ENCODE results near the gene JMY.

JMY gene

DNA sequence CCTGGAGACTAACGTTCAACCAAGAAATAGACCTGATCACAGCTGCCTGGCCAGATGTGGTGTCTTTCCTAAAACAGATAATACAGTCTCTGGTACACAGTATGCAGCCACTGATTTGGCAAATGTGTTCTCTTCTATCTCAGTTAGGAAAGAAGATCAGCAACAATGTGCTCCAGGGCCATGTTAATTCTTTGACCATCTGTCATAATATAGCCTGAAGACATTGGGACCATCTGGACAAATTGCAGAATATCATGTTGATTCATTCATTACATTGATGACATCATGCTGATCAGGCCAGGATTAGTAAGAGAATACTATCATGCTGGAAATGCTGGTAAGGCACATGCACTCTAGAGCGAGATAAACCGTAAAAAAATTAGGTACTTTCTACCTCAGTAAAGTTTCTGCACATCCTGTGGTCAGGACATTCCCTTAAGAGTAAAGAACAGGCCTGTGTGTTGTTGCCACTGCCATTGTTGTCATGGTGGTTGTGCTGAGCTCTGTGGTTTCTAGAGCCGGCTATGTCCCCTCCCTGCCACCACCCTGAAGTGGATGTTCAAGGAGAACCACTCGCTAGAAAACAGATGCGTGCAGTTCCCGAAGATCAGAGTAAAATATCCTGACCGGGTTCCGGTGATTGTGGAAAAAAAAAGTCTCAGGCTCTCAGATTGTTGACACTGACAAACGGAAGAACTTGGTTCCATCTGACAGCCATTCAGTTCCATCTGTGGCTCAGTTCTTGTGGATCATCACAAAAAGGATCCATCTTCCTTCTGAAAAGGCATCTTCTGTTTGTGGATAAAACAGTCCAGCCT lies 6.4 kb upstream of the JMY start:
- Histone ChIP-seq H3K36me3 (ENCODE audit: insufficient read depth, low read length) (no peaks in the 10 kb centered on the region), H3K9ac (ENCODE audit: insufficient read length) (no peak overlapping the region), H3K27ac (no peak overlapping the region), H3K9me3 (ENCODE audit: low read depth, low read length) (no peaks in the 10 kb centered on the region), H3K4me3 (no peak overlapping the region)
- no peak for TF ChIP-seq POLR2AphosphoS5 (IDR thresholded peaks at IDR 0.05; ENCODE audit: borderline replicate concordance, low read depth, low read length)
- TF ChIP-seq EZH2 (IDR thresholded peaks at IDR 0.05): no peak
- TF ChIP-seq FOXP2 (optimal IDR thresholded peaks at IDR 0.05; ENCODE audit: control extremely low read depth, extremely low read length, insufficient read depth): no peak
- no peak for DNase-seq (ENCODE audit: low read depth, low spot score)

DNA sequence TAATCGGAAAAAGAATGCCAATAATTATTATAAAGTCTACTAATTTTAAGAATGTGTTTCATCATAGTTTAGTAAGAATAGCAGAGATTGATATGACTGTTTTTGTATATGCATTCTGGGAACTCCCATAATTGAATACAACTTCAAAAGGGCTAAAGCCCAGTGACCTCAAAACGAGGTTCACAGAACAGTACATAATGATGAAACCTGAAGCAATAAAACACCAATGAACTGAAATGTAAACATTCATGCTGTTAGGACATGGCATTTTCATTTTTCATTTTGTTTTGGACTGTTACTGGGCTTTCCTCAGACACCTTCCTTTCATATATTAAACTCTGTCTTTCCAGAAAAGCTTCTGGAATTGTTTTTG lies 684 bp upstream of the JMY start:
- Histone ChIP-seq H3K9ac (ENCODE audit: insufficient read length) (peak overlapping the region; percentile 93), H3K36me3 (ENCODE audit: insufficient read depth, low read length) (no peaks in the 10 kb centered on the region), H3K9me3 (ENCODE audit: low read depth, low read length) (no peaks in the 10 kb centered on the region), H3K4me3 (peak overlapping the region; percentile 99), H3K27ac (no peak overlapping the region)
- DNase-seq (ENCODE audit: low read depth, low spot score): no peak
- TF ChIP-seq POLR2AphosphoS5 (IDR thresholded peaks at IDR 0.05; ENCODE audit: borderline replicate concordance, low read depth, low read length) (no peak), FOXP2 (optimal IDR thresholded peaks at IDR 0.05; ENCODE audit: control extremely low read depth, extremely low read length, insufficient read depth) (no peak), EZH2 (IDR thresholded peaks at IDR 0.05) (no peak)

DNA sequence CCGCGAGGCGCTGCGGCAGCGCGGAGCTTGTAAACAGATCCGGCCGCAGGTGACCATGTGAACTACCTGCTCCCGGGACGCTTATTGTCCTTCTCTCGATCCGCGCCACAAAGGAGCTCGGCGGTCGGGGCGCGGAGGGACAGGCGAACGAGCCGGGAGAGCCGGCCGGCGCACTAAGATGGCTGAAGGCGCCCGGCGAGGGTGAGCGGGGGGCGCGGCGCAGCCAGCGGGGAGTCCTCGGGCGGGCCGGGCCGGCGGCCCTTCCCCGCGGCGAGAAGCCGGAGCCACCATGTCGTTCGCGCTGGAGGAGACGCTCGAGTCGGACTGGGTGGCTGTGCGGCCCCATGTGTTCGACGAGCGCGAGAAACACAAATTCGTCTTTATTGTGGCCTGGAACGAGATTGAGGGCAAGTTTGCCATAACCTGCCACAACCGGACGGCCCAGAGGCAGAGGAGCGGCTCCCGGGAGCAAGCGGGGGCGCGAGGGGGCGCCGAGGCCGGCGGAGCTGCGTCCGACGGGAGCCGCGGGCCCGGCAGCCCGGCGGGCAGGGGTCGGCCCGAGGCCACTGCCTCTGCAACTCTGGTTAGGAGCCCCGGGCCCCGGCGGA lies 535 bp downstream of the JMY start:
- no peak overlapping the region for H3K27ac ChIP-seq
- TF ChIP-seq POLR2AphosphoS5 (IDR thresholded peaks at IDR 0.05; ENCODE audit: borderline replicate concordance, low read depth, low read length) (peak; percentile 3; the same call in 1 of the 2 replicates), EZH2 (IDR thresholded peaks at IDR 0.05) (no peak)
- no peaks in the 10 kb centered on the region for H3K36me3 ChIP-seq (ENCODE audit: insufficient read depth, low read length)
- no peak for DNase-seq (ENCODE audit: low read depth, low spot score)
- no peaks in the 10 kb centered on the region for H3K9me3 ChIP-seq (ENCODE audit: low read depth, low read length)
- H3K4me3 ChIP-seq: peak overlapping the region; percentile 99
- peak overlapping the region; percentile 87 for H3K9ac ChIP-seq (ENCODE audit: insufficient read length)

DNA sequence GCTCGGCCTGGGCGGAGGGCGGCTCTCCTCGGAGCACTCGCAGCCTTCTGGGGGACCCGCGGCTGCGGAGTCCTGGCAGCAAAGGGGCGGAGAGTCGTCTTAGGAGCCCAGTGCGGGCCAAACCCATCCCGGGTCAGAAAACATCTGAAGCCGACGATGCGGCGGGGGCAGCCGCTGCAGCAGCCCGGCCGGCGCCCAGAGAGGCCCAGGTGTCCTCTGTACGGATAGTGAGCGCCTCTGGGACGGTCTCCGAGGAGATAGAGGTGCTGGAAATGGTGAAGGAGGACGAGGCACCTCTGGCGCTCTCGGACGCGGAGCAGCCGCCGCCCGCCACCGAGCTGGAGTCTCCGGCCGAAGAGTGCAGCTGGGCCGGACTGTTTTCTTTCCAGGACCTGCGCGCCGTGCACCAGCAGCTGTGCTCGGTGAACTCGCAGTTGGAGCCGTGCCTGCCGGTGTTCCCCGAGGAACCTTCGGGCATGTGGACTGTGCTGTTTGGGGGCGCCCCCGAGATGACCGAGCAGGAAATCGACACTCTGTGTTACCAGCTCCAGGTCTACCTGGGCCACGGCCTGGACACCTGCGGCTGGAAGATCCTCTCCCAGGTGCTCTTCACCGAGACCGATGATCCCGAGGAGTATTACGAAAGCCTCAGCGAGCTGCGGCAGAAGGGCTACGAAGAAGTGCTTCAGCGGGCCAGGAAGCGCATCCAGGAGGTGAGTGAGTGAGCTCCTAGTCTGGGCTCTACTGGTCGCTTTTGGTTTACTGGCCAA lies 1.2 kb downstream of the JMY start:
- TF ChIP-seq EZH2 (IDR thresholded peaks at IDR 0.05): no peak
- TF ChIP-seq FOXP2 (optimal IDR thresholded peaks at IDR 0.05; ENCODE audit: control extremely low read depth, extremely low read length, insufficient read depth): no peak
- TF ChIP-seq POLR2AphosphoS5 (IDR thresholded peaks at IDR 0.05; ENCODE audit: borderline replicate concordance, low read depth, low read length): no peak
- Histone ChIP-seq H3K36me3 (ENCODE audit: insufficient read depth, low read length) (no peaks in the 10 kb centered on the region), H3K9ac (ENCODE audit: insufficient read length) (peak overlapping the region; percentile 87), H3K27ac (no peak overlapping the region), H3K9me3 (ENCODE audit: low read depth, low read length) (no peaks in the 10 kb centered on the region), H3K4me3 (peak overlapping the region; percentile 99)
- no peak for DNase-seq (ENCODE audit: low read depth, low spot score)

DNA sequence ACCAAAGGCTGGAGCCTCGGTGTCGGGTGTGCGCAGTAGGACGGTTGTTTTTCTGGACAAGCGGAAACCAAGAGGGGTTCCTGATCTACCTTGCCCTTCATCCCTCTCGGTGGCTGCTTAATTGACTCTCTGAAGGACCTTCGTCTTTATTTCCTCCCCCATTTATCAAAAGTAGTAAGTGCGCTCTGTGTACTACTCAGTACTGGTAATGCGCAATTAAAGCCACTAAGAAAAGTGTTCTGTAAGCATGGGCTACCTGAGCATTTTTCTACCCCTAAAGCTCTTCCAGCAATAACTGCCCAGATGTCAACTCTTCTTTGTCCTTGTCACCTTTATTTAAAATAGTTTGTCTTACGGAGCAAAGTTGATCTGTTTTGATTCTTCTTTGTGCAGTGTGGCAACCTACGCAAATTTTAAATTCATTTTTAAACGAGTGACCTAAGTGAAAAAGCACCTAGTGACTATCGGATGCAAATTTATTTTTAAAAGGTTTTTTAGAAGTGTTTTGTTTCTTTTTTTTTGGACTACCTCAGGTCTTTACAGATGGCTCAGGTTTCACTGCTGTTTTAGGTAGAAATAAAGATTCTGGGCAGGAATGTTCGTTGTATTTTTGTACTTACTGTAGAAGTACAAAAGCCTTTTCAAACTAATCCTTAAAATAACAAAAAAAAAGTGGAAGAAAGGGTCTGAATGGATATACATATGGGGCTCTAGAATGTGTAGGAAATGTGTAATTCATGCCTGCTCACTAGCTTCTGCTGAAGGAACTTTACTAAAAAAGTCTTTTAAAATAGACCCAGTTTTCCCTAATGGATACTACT lies 2.0 kb downstream of the JMY start:
- H3K9me3 ChIP-seq (ENCODE audit: low read depth, low read length): no peaks in the 10 kb centered on the region
- DNase-seq (ENCODE audit: low read depth, low spot score): no peak

DNA sequence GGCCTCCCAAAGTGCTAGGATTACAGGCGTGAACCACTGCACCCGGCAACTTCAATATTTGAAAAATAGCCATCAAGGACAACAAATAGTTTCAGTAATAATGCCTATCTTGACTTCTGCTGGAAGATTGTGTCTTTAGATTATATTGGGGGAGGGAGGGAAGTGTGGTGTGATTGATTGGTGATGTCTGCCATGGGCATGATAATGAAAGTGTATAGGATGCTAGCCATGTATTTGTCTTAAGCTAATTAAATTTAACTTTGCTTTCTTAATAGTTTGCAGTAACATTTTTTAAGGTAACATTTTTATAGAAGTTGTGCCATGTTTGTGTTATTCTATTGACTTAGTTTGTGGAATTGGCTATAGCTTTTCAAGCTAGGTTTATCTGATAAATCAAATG lies 4.6 kb downstream of the JMY start:
- no peak for DNase-seq (ENCODE audit: low read depth, low spot score)
- 0 out of 2 replicates have a peak overlapping the region, but pooled peaks have one; percentile 63 for H3K27ac ChIP-seq
- TF ChIP-seq EZH2 (IDR thresholded peaks at IDR 0.05): no peak
- TF ChIP-seq FOXP2 (optimal IDR thresholded peaks at IDR 0.05; ENCODE audit: control extremely low read depth, extremely low read length, insufficient read depth): no peak
- no peak for TF ChIP-seq POLR2AphosphoS5 (IDR thresholded peaks at IDR 0.05; ENCODE audit: borderline replicate concordance, low read depth, low read length)
- H3K9ac ChIP-seq (ENCODE audit: insufficient read length): no peak overlapping the region
- peak overlapping the region; percentile 48 for H3K4me3 ChIP-seq
- H3K9me3 ChIP-seq (ENCODE audit: low read depth, low read length): no peaks in the 10 kb centered on the region
- no peaks in the 10 kb centered on the region for H3K36me3 ChIP-seq (ENCODE audit: insufficient read depth, low read length)

More for the DNA sequence above, 2.0 kb downstream of the JMY start:
- H3K36me3 ChIP-seq (ENCODE audit: insufficient read depth, low read length): no peaks in the 10 kb centered on the region
- peak overlapping the region; percentile 87 for H3K9ac ChIP-seq (ENCODE audit: insufficient read length)
- peak overlapping the region; percentile 99 for H3K4me3 ChIP-seq
- no peak for TF ChIP-seq FOXP2 (optimal IDR thresholded peaks at IDR 0.05; ENCODE audit: control extremely low read depth, extremely low read length, insufficient read depth)
- TF ChIP-seq EZH2 (IDR thresholded peaks at IDR 0.05): no peak
- no peak for TF ChIP-seq POLR2AphosphoS5 (IDR thresholded peaks at IDR 0.05; ENCODE audit: borderline replicate concordance, low read depth, low read length)
- no peak overlapping the region for H3K27ac ChIP-seq

DNA sequence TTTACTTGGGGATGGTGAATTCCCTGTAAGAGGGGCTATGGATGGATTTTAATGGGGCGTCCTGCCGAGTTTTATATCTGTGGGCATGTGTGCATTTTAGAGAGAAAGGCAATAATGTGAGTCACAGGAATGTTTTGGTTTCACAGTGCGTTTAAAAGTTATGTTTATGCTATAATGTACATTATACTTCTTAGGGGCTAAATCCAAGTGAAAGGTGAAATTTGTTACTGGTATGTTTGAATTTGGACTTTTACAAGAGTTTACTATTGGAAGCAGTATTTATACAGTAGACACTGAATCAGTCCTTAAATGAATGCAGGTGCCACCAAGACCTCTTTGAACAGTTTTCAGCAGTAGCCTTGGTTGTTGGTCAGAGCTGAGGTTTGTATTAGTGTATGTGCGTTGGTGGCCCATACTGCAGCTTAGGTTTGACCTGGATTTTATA lies 5.6 kb downstream of the JMY start:
- DNase-seq (ENCODE audit: low read depth, low spot score): no peak
- Histone ChIP-seq H3K27ac (no peak overlapping the region; the same call in 1 of the 2 replicates), H3K36me3 (ENCODE audit: insufficient read depth, low read length) (no peaks in the 10 kb centered on the region), H3K9me3 (ENCODE audit: low read depth, low read length) (no peaks in the 10 kb centered on the region), H3K9ac (ENCODE audit: insufficient read length) (peak overlapping the region; percentile 5), H3K4me3 (peak overlapping the region; percentile 48)
- no peak for TF ChIP-seq POLR2AphosphoS5 (IDR thresholded peaks at IDR 0.05; ENCODE audit: borderline replicate concordance, low read depth, low read length)
- no peak for TF ChIP-seq EZH2 (IDR thresholded peaks at IDR 0.05)
- no peak for TF ChIP-seq FOXP2 (optimal IDR thresholded peaks at IDR 0.05; ENCODE audit: control extremely low read depth, extremely low read length, insufficient read depth)
